Coronary artery (tissue), 2 donors: ENCODE results near the gene NMS.

Experiments
- DNase-seq: peaks from one replicate; pipeline ENCODE4 v3.0.0-alpha.2; 2017; ENCODE audit warnings: low spot score
- H3K27ac ChIP-seq, 2 donors: fragments of 200-600 bp; sonication (generic); one replicate each; pipeline ENCODE4 v1.5.1; 2016 to 2019
- H3K4me3 ChIP-seq: fragments of 200-600 bp; sonication (generic); 2 replicates; pipeline ENCODE4 v1.5.1; 2016; ENCODE audit warnings: mild to moderate bottlenecking, moderate library complexity
- CTCF ChIP-seq: fragments of 200-600 bp; sonication (generic); IDR thresholded peaks from one replicate; pipeline ENCODE4 v1.5.1; 2019; ENCODE audit warnings: antibody characterized with exemption

NMS gene

GRCh38 chr2:100470182-100470581 is at the start of gene NMS:
Gene NMS, plus strand, starts transcription at chr2:100470482. Its CDS starts 7 bp downstream, at chr2:100470489.
- no peak for TF ChIP-seq CTCF
- H3K4me3 ChIP-seq, result no peak within 1 kb of the TSS
- no peak within 1 kb of the TSS for H3K27ac ChIP-seq
- no peak for DNase-seq

GRCh38 chr2:100422320-100423055 is 47.8 kb upstream of the NMS start:
- Histone ChIP-seq H3K4me3 (no peak overlapping the region), H3K27ac (no peak overlapping the region)
- DNase-seq, result no peak
- TF ChIP-seq CTCF, result no peak

GRCh38 chr2:100423631-100424030 is 46.7 kb upstream of the NMS start:
- TF ChIP-seq CTCF, result no peak
- Histone ChIP-seq H3K27ac (no peak overlapping the region), H3K4me3 (no peak overlapping the region)
- no peak for DNase-seq

- TF ChIP-seq CTCF, result no peak
- H3K27ac ChIP-seq, result no peak overlapping the region
- H3K4me3 ChIP-seq, result no peak overlapping the region
- no peak for DNase-seq
These were observed 45.9 kb upstream of the NMS start for GRCh38 chr2:100424277-100424875.

DNA sequence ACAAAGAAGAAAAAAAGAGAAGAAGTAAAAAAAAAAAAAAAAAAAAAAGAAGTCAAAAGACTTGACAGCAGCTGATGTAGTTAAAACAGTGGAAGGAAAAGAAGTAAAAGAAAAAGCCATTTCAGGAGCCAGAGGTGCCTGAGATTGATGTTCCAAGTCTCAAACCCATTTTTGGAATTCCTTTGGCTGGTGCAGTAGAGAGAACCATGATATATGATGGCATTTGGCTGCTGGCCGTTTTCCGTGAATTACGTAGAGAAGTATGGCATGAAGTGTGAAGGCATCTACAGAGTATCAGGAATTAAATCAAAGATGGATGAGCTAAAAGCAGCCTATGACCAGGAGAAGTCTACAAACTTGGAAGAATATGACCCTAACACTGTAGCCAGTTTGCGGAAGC is 45.2 kb upstream of the NMS start:
- TF ChIP-seq CTCF, result no peak
- DNase-seq, result no peak
- no peak overlapping the region for H3K27ac ChIP-seq

DNA sequence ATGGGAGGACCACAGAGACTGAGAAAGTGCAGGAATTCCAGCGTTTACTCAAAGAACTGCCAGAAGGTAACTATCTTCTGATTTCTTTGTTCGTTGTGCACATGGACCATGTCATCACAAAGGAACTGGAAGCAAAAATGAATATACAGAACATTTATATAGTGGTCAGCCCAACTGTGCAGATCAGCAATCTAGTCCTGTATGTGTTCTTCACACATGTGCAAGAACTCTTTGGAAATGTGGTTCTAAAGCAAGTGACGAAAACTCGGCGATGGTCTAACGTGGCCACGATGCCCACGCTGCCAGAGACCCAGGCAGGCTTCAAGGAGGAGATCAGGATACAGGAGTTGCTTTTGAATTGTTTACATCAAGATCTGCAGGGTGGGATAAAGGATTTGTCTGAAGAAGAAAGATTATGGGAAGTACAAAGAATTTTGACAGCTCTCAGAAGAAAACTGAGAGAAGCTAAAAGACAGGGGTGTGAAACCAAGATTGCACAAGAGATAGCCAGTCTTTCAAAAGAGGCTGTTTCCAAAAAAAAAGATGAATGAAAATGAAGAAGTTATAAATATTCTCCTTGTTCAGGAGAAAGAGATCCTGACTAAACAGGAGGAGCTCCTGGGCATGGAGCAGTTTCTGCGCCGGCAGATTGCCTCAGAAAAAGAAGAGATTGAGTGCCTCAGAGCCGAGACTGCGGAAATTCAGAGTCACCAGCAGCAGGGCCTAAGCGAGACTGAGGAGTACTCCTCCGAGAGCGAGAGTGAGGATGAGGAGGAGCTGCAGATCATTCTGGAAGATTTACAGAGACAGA is 44.5 kb upstream of the NMS start:
- no peak for TF ChIP-seq CTCF
- no peak overlapping the region for H3K27ac ChIP-seq
- no peak for DNase-seq
- no peak overlapping the region for H3K4me3 ChIP-seq

More for the DNA sequence above, 45.2 kb upstream of the NMS start:
- H3K4me3 ChIP-seq, result no peak overlapping the region
